Hepatocyte (in vitro differentiated cells): ENCODE measurements around the gene SLC44A3. TPM values are rescaled to one million over a fixed set of nuclear protein-coding genes. Genes with fewer than 3 reads are reported as not detected.
"Not testable (repeated sequence)": the region's sequence is repeated elsewhere in the genome, so short reads cannot be mapped to it uniquely, and the experiment has no call there.

Experiments
- DNase-seq: peaks from one replicate; pipeline ENCODE4 v3.0.0-alpha.2; 2016; ENCODE audit warnings: low spot score
- H2AFZ ChIP-seq: fragments of 200-600 bp; sonication (generic); 2 replicates; pipeline ENCODE4 v1.6.0; 2016; ENCODE audit warnings: antibody characterized with exemption, mild to moderate bottlenecking
- H3K27ac ChIP-seq: fragments of 200-600 bp; sonication (generic); 2 replicates; pipeline ENCODE4 v1.5.1; 2016; ENCODE audit warnings: mild to moderate bottlenecking
- H3K27me3 ChIP-seq: fragments of 200-600 bp; sonication (generic); 2 replicates; pipeline ENCODE4 v1.6.1; 2016
- H3K36me3 ChIP-seq: fragments of 200-600 bp; sonication (generic); replicated peaks from 2 replicates; pipeline ENCODE4 v1.5.1; 2016; ENCODE audit warnings: low read depth; ENCODE audit not compliant: insufficient read depth
- H3K4me1 ChIP-seq: fragments of 200-600 bp; sonication (generic); 2 replicates; pipeline ENCODE4 v1.5.1; 2016; ENCODE audit warnings: mild to moderate bottlenecking, moderate library complexity; ENCODE audit not compliant: insufficient read depth
- H3K4me2 ChIP-seq: fragments of 200-600 bp; sonication (generic); 2 replicates; pipeline ENCODE4 v1.6.0; 2016
- H3K4me3 ChIP-seq: fragments of 200-600 bp; sonication (generic); 2 replicates; pipeline ENCODE4 v1.5.1; 2016; ENCODE audit warnings: mild to moderate bottlenecking
- H3K79me2 ChIP-seq: fragments of 200-600 bp; sonication (generic); 2 replicates; pipeline ENCODE4 v1.6.0; 2017; ENCODE audit warnings: mild to moderate bottlenecking
- H3K9me2 ChIP-seq: fragments of 200-600 bp; sonication (generic); replicated peaks from 2 replicates; pipeline ENCODE4 v1.6.0; 2017; ENCODE audit warnings: mild to moderate bottlenecking; ENCODE audit not compliant: insufficient read depth
- H3K9me3 ChIP-seq: fragments of 200-600 bp; sonication (generic); 2 replicates; pipeline ENCODE4 v1.5.1; 2016; ENCODE audit warnings: low read depth, mild to moderate bottlenecking
- H4K20me1 ChIP-seq: fragments of 200-600 bp; sonication (generic); 2 replicates; pipeline ENCODE4 v1.6.0; 2016; ENCODE audit warnings: mild to moderate bottlenecking; ENCODE audit not compliant: insufficient read depth, poor library complexity, severe bottlenecking
- CTCF ChIP-seq: fragments of 200-600 bp; sonication (generic); IDR thresholded peaks from 2 replicates; pipeline ENCODE4 v1.5.1; 2016; ENCODE audit warnings: antibody characterized with exemption, mild to moderate bottlenecking; ENCODE audit not compliant: poor library complexity
- EZH2 ChIP-seq: fragments of 200-600 bp; sonication (generic); IDR thresholded peaks from 2 replicates; pipeline ENCODE4 v1.6.1; 2016; ENCODE audit warnings: antibody characterized with exemption, mild to moderate bottlenecking, borderline replicate concordance
- EZH2phosphoT487 ChIP-seq: fragments of 200-600 bp; sonication (generic); IDR thresholded peaks from one replicate; pipeline ENCODE4 v1.6.1; 2018; ENCODE audit warnings: antibody characterized with exemption, mild to moderate bottlenecking, low read depth, moderate library complexity; ENCODE audit not compliant: unreplicated experiment, severe bottlenecking
- WGBS: methylation state at CpG from one replicate; pipeline ENCODE4 v1.1.6; 2016; ENCODE audit warnings: low lambda C conversion rate; ENCODE audit errors: missing lambda C conversion rate; 5-methylcytosine and 5-hydroxymethylcytosine counted together
- polyA plus RNA-seq: library from polyadenylated mRNA; unstranded; fragments of >200 nt; fragmentation: Nextera tagmentation; extraction: Ambion mirVana; gene quantifications from 2 replicates; pipeline ENCODE4 v1.2.1, GENCODE V29; 2016
- total RNA-seq: library from RNA; depleted of rRNA; stranded (reverse); fragments of >200 nt; gene quantifications from 2 replicates; pipeline ENCODE4 v1.2.3, GENCODE V29; 2014

Gene SLC44A3
- total and polyA plus RNA-seq, 2 experiments from 2014 or later: 51.5 to 55.3 TPM

DNA sequence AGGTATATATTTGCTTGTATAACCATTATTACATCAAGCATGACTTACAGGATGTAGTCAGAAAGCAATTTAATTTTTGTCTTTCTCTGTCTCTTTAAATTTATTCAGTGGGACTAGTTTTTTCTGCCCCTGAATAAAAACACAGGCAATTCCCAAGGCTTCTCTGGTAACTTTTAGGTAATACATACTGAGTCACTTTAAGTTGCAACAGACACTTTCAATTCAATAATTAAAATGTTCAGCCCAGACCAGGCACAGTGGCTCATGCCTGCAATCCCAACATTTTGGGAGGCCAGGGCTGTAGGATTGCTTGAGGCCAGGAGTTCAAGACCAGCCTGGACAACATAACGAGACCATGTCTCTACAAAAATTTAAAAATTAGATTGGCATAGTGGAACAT lies 12.3 kb downstream of the SLC44A3 start:
- Histone ChIP-seq H3K36me3 (no peaks in the 10 kb centered on the region), H3K9me3 (no peaks in the 10 kb centered on the region), H4K20me1 (no peaks in the 10 kb centered on the region), H3K4me2 (no peak overlapping the region), H3K4me3 (no peak overlapping the region), H3K27me3 (no peaks in the 10 kb centered on the region), H2AFZ (no peak overlapping the region), H3K79me2 (no peaks in the 10 kb centered on the region), H3K27ac (no peak overlapping the region), H3K9me2 (no peaks in the 10 kb centered on the region), H3K4me1 (no peaks in the 10 kb centered on the region)
- TF ChIP-seq EZH2phosphoT487 (no peak), EZH2 (no peak), CTCF (no peak)
- 92% methylated on average over 1 of the region's 1 CpG for WGBS
- DNase-seq: no peak

DNA sequence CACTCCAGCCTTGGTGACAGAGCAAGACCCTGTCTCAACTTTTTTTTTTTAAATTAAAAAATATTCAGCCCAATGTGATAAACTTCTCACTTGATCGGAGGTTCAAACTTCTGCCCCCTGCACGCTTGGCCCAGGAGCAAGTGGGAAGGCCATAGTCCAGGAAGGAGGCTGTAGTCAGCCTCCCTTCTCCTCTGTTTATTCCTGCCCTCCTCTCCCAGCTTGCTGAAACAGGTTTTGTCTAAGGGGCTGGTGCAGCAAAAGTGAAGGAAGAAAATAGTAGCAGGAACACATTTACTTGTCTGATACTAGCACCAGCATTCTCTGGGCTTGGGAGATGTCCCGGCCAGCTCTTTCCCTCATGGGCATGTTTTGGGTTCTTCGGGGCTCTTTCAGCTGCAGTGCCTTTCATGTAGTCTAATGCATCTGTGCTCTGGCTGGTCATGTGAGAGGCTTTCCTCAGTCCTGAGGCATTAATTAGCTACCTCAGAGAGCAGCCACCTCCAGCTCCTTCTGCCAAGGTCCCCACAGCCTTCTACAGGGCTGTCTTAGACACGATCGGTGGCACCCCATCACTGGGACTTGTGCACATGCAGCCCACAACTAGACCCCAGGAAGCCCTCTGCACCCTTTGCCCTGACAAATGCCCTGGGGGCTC lies 12.9 kb downstream of the SLC44A3 start:
- H3K9me2 ChIP-seq: no peaks in the 10 kb centered on the region
- no peaks in the 10 kb centered on the region for H4K20me1 ChIP-seq
- 90% methylated on average over 6 of the region's 6 CpGs for WGBS
- H3K79me2 ChIP-seq: no peaks in the 10 kb centered on the region
- H2AFZ ChIP-seq: no peak overlapping the region
- no peaks in the 10 kb centered on the region for H3K4me1 ChIP-seq
- no peak for TF ChIP-seq EZH2phosphoT487
- TF ChIP-seq CTCF: no peak
- TF ChIP-seq EZH2: no peak
- H3K4me2 ChIP-seq: no peak overlapping the region
- H3K9me3 ChIP-seq: no peaks in the 10 kb centered on the region
- no peak for DNase-seq
- H3K27ac ChIP-seq: no peak overlapping the region
- no peak overlapping the region for H3K4me3 ChIP-seq
- no peaks in the 10 kb centered on the region for H3K27me3 ChIP-seq
- H3K36me3 ChIP-seq: no peaks in the 10 kb centered on the region

GRCh38 chr1:94836891-94837290 lies 16.7 kb downstream of the SLC44A3 start:
- no peaks in the 10 kb centered on the region for H3K4me1 ChIP-seq
- no peaks in the 10 kb centered on the region for H3K9me2 ChIP-seq
- TF ChIP-seq CTCF (no peak), EZH2 (no peak), EZH2phosphoT487 (no peak)
- H3K4me2 ChIP-seq: no peak overlapping the region
- H2AFZ ChIP-seq: no peak overlapping the region
- no peaks in the 10 kb centered on the region for H4K20me1 ChIP-seq
- no peaks in the 10 kb centered on the region for H3K9me3 ChIP-seq
- no peaks in the 10 kb centered on the region for H3K36me3 ChIP-seq
- no peaks in the 10 kb centered on the region for H3K79me2 ChIP-seq
- WGBS: 81% methylated on average over 2 of the region's 2 CpGs
- H3K27ac ChIP-seq: no peak overlapping the region
- no peak for DNase-seq
- H3K27me3 ChIP-seq: no peaks in the 10 kb centered on the region
- no peak overlapping the region for H3K4me3 ChIP-seq

DNA sequence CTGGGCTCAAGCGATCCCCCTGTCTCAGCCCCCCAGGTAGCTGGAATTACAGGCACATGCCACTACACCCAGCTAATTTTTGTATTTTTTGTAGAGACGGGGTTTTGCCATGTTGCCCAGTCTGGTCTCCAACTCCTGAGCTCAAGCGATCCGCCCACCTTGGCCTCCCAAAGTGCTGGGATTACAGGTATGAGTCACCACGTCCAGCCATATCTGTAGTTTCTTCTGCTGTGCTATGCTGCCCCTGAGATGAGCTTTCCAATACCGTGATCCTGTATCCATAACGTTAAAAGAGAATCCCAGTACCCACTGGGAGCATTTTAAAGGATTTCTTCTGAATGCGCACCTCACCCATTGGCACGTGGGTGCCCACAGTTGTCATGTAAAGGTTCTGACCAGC lies 20.2 kb downstream of the SLC44A3 start:
- H4K20me1 ChIP-seq, H2AFZ ChIP-seq, H3K27me3 ChIP-seq, H3K27ac ChIP-seq, DNase-seq, H3K79me2 ChIP-seq, H3K4me3 ChIP-seq, H3K4me1 ChIP-seq, H3K4me2 ChIP-seq, H3K9me2 ChIP-seq, H3K9me3 ChIP-seq, H3K36me3 ChIP-seq: not testable (repeated sequence)
- WGBS: 88% methylated on average over 8 of the region's 9 CpGs
